Adipocyte (in vitro differentiated cells): ENCODE measurements around the gene MYH13.

Experiments
- DNase-seq: peaks from one replicate; pipeline ENCODE4 v3.0.0-alpha.2; 2015; ENCODE audit warnings: low read depth
- H3K27me3 ChIP-seq: replicated peaks from 2 replicates; pipeline ENCODE4 v1.7.0; 2013; ENCODE audit warnings: mild to moderate bottlenecking, low read length, moderate library complexity; ENCODE audit not compliant: control insufficient read depth, insufficient read depth
- H3K36me3 ChIP-seq: 2 replicates; pipeline ENCODE4 v1.7.0; 2013; ENCODE audit warnings: low read length, mild to moderate bottlenecking, moderate library complexity; ENCODE audit not compliant: control insufficient read depth, insufficient read depth, severe bottlenecking
- H3K4me1 ChIP-seq: 2 replicates; pipeline ENCODE4 v1.7.0; 2013; ENCODE audit warnings: mild to moderate bottlenecking, low read length, moderate library complexity; ENCODE audit not compliant: control insufficient read depth, insufficient read depth
- H3K4me3 ChIP-seq: 2 replicates; pipeline ENCODE4 v1.7.0; 2013; ENCODE audit warnings: mild to moderate bottlenecking, low read length, moderate library complexity
- H3K9ac ChIP-seq: 2 replicates; pipeline ENCODE4 v1.7.0; 2013; ENCODE audit warnings: mild to moderate bottlenecking, low read length, moderate library complexity
- H3K9me3 ChIP-seq: 2 replicates; pipeline ENCODE4 v1.7.0; 2013; ENCODE audit warnings: mild to moderate bottlenecking, low read length, moderate library complexity; ENCODE audit not compliant: control insufficient read depth

Gene MYH13

GRCh38 chr17:10385871-10386270 lies 13.1 kb upstream of the MYH13 start:
- Histone ChIP-seq H3K9me3 (no peaks in the 10 kb centered on the region), H3K4me3 (no peak overlapping the region), H3K9ac (no peak overlapping the region), H3K27me3 (no peaks in the 10 kb centered on the region), H3K36me3 (no peaks in the 10 kb centered on the region), H3K4me1 (peaks cover 5% of the 10 kb centered on the region)
- DNase-seq = no peak

- H3K4me1 ChIP-seq = peaks cover 14% of the 10 kb centered on the region
- H3K36me3 ChIP-seq = no peaks in the 10 kb centered on the region
- DNase-seq = no peak
- no peak overlapping the region for H3K4me3 ChIP-seq
- no peaks in the 10 kb centered on the region for H3K9me3 ChIP-seq
- no peak overlapping the region for H3K9ac ChIP-seq
- H3K27me3 ChIP-seq = no peaks in the 10 kb centered on the region
These were observed 11.4 kb upstream of the MYH13 start for GRCh38 chr17:10384175-10384574.

- Histone ChIP-seq H3K36me3 (no peaks in the 10 kb centered on the region), H3K4me1 (peaks cover 14% of the 10 kb centered on the region), H3K9ac (no peak overlapping the region), H3K4me3 (no peak overlapping the region), H3K9me3 (no peaks in the 10 kb centered on the region), H3K27me3 (no peaks in the 10 kb centered on the region)
- peak; percentile 12 for DNase-seq
These were observed 8.0 kb upstream of the MYH13 start for GRCh38 chr17:10380631-10381408.

GRCh38 chr17:10370016-10370608 lies 2.7 kb downstream of the MYH13 start:
- DNase-seq = no peak
- Histone ChIP-seq H3K4me3 (no peak overlapping the region), H3K4me1 (no peaks in the 10 kb centered on the region), H3K9ac (no peak overlapping the region), H3K9me3 (no peaks in the 10 kb centered on the region), H3K27me3 (no peaks in the 10 kb centered on the region), H3K36me3 (no peaks in the 10 kb centered on the region)

GRCh38 chr17:10369239-10369638 lies 3.6 kb downstream of the MYH13 start:
- Histone ChIP-seq H3K4me3 (no peak overlapping the region), H3K4me1 (no peaks in the 10 kb centered on the region), H3K9me3 (no peaks in the 10 kb centered on the region), H3K36me3 (no peaks in the 10 kb centered on the region), H3K27me3 (no peaks in the 10 kb centered on the region), H3K9ac (no peak overlapping the region)
- no peak for DNase-seq

- H3K27me3 ChIP-seq = no peaks in the 10 kb centered on the region
- H3K4me3 ChIP-seq = no peak overlapping the region
- H3K9ac ChIP-seq = no peak overlapping the region
- H3K4me1 ChIP-seq = no peaks in the 10 kb centered on the region
- H3K9me3 ChIP-seq = no peaks in the 10 kb centered on the region
- no peaks in the 10 kb centered on the region for H3K36me3 ChIP-seq
- no peak for DNase-seq
These were observed 4.2 kb downstream of the MYH13 start for GRCh38 chr17:10368561-10368960.

GRCh38 chr17:10360578-10360977 lies 12.2 kb downstream of the MYH13 start:
- Histone ChIP-seq H3K27me3 (no peaks in the 10 kb centered on the region), H3K4me1 (no peaks in the 10 kb centered on the region), H3K9ac (no peak overlapping the region), H3K4me3 (no peak overlapping the region), H3K9me3 (no peaks in the 10 kb centered on the region), H3K36me3 (no peaks in the 10 kb centered on the region)
- no peak for DNase-seq

- DNase-seq = peak; percentile 3
- Histone ChIP-seq H3K27me3 (no peaks in the 10 kb centered on the region), H3K9me3 (no peaks in the 10 kb centered on the region), H3K4me1 (no peaks in the 10 kb centered on the region), H3K9ac (no peak overlapping the region), H3K36me3 (no peaks in the 10 kb centered on the region), H3K4me3 (no peak overlapping the region)
These were observed 15.0 kb downstream of the MYH13 start for GRCh38 chr17:10357768-10358167.

GRCh38 chr17:10354651-10355050 lies 18.2 kb downstream of the MYH13 start:
- no peaks in the 10 kb centered on the region for H3K4me1 ChIP-seq
- H3K27me3 ChIP-seq = no peaks in the 10 kb centered on the region
- no peaks in the 10 kb centered on the region for H3K36me3 ChIP-seq
- no peak for DNase-seq
- H3K4me3 ChIP-seq = no peak overlapping the region
- H3K9ac ChIP-seq = no peak overlapping the region
- H3K9me3 ChIP-seq = no peaks in the 10 kb centered on the region

GRCh38 chr17:10352893-10353292 lies 19.9 kb downstream of the MYH13 start:
- no peak for DNase-seq
- Histone ChIP-seq H3K4me1 (no peaks in the 10 kb centered on the region), H3K9me3 (no peaks in the 10 kb centered on the region), H3K36me3 (no peaks in the 10 kb centered on the region), H3K4me3 (no peak overlapping the region), H3K9ac (no peak overlapping the region), H3K27me3 (no peaks in the 10 kb centered on the region)

- DNase-seq = no peak
These were observed 23.4 kb downstream of the MYH13 start for GRCh38 chr17:10349403-10349802.

More at GRCh38 chr17:10349403-10349802, 23.4 kb downstream of the MYH13 start:
- Histone ChIP-seq H3K36me3 (no peaks in the 10 kb centered on the region), H3K27me3 (no peaks in the 10 kb centered on the region), H3K9ac (no peak overlapping the region), H3K4me3 (no peak overlapping the region), H3K4me1 (no peaks in the 10 kb centered on the region), H3K9me3 (no peaks in the 10 kb centered on the region)
